Activated T-cell treated with anti-CD3 and anti-CD28 coated beads for 48 hours (primary cell): ENCODE data around the gene GPC6.

Experiments
- DNase-seq: peaks from one replicate; pipeline ENCODE4 v3.0.0-alpha.2; 2020; ENCODE audit warnings: low read depth

GPC6 gene

DNA sequence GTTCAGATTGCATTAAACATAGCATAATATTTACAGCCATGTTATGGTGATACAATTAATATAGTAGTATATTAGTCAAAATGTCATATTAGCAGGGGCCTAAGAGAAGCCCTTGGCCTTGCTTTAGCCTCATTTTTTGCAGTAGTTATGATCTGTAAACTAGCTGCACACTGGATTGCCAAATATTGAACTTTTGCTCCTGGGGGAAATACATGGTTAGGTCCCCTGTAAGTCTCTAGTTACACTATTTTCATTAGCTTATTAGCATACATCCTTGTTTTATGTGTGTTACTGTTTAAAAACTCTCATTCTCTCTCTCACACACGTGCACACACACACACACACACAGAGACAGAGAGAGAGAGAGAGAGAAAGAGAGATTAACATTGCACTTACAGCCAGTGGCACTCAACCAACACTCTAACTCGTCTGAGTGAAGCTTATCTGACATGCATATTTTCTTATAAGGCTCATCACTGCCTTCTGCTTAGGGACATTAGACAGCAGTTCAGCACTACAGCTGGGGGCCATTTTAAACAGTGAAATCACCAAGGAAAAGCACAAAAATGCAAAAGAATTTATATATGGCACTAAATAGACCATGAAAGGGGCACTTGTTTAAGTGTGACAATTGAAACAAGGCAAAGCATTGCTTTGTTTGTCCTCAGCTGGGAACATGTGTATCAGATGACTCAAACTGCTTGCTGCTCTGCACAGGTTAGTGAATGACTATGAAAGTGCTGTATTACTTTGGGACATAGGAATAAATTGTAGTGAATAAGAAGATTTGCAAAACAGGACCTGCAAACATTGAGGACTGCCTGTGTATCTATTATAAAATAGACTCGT, 278.7 kb downstream of the GPC6 start:
- no peak for DNase-seq

DNA sequence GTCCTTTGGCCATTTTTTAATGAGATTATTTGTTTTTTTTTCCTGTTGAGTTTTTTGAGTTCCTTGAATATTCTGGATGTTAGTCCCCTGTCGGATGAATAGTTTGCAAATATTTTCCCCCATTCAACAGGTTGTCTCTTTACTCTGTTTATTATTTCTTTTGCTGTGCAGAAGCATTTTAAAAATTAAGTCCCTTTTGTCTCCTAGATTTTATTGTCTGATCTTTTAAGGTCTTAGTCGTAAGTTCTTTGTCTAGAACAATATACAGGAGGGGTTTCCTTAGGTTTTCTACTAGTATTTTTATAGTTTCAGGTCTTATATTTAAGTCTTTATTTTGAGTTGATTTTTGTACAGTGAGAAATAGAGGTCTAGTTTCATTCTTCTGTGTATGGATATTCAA, 284.4 kb downstream of the GPC6 start:
- no peak for DNase-seq

- DNase-seq = no peak
Observed at GRCh38 chr13:93515267-93515666, 288.7 kb downstream of the GPC6 start.

- no peak for DNase-seq
Observed at GRCh38 chr13:93517658-93518057, 291.1 kb downstream of the GPC6 start.

GRCh38 chr13:93521307-93521706, 294.7 kb downstream of the GPC6 start:
- DNase-seq = no peak

GRCh38 chr13:93522501-93522900, 295.9 kb downstream of the GPC6 start:
- DNase-seq = no peak

- DNase-seq = no peak
Observed at GRCh38 chr13:93525087-93525486, 298.5 kb downstream of the GPC6 start.

DNA sequence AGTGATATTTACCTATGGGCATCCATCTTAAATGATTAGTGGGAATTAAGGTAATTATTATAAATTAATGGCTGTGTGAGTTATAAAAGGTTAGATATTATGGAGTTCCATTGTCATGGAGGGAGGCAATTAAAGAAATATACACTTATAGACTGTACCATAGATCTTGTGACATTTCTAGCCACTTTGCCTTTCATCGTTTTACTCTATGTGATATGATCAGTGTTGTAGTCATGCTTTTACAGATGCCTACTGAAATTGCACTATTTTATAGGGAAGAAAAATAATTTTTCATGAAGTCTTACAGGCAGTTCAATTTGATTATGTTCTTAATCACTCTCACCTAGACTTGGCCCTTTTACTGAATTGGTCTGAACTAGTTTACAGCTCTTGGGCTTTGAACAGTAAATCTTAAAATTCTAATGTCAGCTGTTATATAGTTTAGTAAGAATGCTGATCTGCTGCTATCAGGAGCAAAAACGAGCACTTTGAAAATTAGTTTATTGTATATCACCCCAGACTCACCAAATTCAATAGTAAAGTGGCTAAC, 301.2 kb downstream of the GPC6 start:
- no peak for DNase-seq

GRCh38 chr13:93529961-93530360, 303.4 kb downstream of the GPC6 start:
- DNase-seq = no peak

DNA sequence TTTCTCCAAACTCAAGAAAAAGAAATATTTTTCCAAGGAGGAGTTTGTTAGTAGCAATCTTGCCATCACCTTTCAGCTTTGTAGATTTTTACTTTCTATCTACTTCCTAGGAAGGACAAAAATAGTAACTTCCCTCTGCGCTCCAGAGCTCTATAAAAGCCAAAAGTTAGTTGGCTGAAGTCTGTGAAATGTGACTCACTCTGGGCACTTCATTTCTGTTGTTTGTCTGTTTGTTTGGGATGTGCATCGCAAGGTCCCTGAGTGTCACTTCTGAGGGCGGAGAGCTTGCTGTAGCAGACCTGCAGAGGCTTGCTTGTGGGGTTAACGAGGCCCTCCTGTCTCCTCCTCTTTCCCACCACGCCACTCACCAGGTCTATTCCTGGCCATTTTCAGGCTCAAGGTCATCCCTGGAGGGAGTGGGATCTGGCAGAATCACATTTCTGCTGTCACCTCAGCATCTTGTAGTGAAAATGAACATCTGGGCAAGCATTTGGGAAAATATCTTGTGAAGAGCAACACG, 307.6 kb downstream of the GPC6 start:
- no peak for DNase-seq

DNA sequence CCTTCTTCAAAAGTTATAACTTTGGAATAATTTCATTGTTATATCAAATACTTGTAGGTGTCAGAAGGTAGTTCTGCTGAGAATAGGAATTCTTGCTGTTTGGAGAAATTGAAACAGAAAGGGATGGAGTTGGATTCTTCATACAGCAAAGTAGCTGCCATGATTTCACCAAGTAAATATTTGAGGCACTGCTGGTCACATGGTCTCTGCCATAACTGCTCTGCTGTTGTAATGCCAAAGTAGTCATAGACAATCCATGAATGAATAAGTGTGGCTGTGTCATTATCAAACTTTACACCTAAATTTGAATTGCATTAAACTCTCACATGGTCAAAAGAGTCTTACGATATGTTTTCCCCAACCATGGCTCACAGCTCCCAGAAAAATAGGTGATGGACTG, 308.6 kb downstream of the GPC6 start:
- DNase-seq = no peak

- no peak for DNase-seq
Observed at GRCh38 chr13:93539914-93540313, 313.3 kb downstream of the GPC6 start.

DNA sequence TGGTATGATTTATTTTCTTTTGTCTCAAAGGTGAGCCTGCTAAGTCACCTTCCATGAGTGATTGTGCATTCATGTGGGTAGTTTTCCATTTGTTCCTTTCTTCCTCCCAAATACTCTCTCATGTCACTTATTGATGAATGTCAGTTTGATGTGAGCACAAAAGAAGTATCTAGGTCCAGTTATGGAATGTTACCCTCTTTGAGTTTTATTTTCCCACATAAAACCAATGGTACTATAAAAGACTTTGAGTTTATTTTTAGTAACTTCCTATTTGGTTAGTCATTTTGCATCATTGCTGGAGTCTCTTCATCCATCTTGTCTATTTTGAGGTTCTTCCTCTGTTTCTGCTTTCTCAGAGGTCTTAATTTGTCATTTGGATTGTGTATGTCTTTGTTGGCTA, 321.3 kb downstream of the GPC6 start:
- no peak for DNase-seq

GRCh38 chr13:93549326-93550005, 322.9 kb downstream of the GPC6 start:
- DNase-seq = no peak

DNA sequence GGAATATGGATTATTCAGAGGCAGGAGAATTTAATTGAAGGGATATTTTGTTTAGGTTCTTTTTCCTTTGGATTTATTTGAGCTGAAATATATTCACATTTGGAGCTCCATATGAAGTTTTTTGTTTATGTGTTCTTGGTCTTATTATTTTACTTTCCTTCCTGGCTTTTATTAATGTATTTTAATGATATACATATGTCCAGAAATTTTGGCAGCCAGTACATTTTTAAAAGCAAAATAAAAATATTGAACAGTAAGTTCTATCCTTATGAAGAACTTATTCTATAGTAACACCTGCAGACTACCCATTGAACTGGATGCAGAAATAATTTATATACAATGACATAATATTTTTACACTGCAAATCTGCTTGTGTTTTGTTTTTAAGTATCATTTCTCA, 323.6 kb downstream of the GPC6 start:
- no peak for DNase-seq

DNA sequence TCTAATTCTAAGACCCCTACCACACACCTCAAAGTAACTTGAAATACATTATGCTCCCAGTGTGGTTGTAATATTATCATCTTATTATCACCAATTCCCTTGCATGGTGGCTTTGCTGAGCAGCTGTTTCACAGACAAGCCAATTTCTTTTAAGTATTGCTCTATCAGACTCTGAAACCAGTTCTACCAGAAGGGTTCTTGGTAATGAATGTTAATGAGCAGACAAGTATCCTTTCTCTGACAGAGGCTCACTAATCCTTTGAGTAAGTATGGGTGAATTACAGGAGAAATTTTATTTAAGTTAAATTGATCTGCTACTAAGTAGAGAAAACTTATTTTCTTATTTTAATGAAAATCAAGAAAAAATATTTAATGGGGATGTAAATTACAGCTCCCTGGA, 326.0 kb downstream of the GPC6 start:
- DNase-seq = no peak

- no peak for DNase-seq
Observed at GRCh38 chr13:93554514-93554913, 327.9 kb downstream of the GPC6 start.

DNA sequence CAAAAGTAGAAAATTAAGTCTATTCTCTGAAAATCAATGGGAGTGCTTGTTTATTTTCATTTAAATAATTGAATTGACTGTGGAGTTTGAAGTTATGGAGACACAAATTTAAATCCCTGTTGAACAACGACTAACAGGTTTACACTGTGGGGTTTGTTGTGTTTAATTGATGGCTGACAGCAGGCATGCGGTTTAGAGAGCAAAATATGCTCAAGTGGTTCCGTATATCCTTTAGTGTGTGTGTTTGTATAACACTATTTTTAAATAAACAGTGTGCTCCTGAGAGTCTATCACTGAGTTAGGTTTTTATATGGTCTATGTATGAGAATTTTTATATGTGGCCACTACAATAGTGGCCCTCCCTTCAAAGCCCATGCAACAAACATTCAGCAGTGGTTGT, 332.0 kb downstream of the GPC6 start:
- no peak for DNase-seq

- no peak for DNase-seq
Observed at GRCh38 chr13:93559718-93560117, 333.1 kb downstream of the GPC6 start.

DNA sequence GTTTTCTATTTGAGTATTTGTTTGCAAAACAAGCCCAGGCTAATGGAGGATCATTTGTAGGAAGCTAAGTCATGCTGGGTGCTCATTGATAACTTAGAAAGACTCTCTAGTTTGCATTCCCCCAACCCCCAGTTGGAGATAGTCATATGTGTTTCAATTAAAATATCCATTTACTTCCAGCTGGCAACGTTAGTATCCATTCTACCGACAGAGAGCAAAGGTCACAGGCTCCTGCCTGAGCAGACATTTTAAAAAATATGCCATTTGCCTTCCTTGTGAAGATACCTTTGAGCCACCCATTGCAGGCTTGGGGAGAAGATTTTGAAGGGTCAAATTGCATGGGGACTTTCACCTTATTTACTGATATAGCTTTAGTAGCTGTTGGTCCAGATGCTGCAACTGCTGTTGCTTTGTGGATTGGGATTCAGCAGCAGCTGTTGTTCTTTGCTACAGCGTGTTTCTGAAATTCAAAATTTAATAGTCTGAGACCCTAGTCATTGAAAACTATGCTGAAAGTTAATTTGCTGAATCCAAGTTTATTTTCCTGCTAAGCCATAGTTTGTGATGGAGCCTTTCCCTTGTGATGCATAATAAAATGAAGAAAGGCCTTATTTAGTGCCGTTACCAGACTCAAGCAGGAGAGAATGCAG, 335.1 kb downstream of the GPC6 start:
- DNase-seq = no peak

- no peak for DNase-seq
Observed at GRCh38 chr13:93562676-93563075, 336.1 kb downstream of the GPC6 start.

- DNase-seq = no peak
Observed at GRCh38 chr13:93577105-93577504, 350.5 kb downstream of the GPC6 start.

DNA sequence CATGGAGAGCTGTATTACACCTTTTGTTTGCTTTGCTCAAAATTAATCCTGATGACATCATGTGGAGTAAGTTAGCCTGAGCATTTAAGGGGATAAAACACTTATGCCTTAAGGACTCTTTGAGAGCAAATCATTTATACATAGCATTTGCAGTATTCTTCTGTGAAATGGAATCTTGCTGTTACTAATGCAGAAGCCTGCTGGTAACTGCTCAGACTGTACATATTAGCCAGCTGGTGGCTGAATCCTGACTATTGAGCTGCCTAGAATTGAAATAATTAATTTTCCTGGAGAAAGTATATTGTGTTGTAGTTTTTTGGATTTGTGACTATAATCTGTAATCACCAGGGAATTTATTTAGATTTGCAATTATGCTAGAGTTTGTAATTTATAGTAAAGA, 363.2 kb downstream of the GPC6 start:
- no peak for DNase-seq
